DND-41 (cell line): ENCODE measurements around the gene TPK1.

Experiments used
- ATAC-seq: fragments of 200-7000 bp; cut with Tn5 transposase; 3 replicates; pipeline ENCODE4 v1.9.1; 2021; ENCODE audit warnings: low read depth; ENCODE audit not compliant: insufficient read depth
- DNase-seq: peaks from one replicate; pipeline ENCODE4 v3.0.0-alpha.2; 2020
- H2AFZ ChIP-seq: 2 replicates; pipeline ENCODE4 v1.6.0; 2012; ENCODE audit warnings: low read depth, low read length
- H3K27ac ChIP-seq: 2 replicates; pipeline ENCODE4 v1.5.1; 2012; ENCODE audit warnings: low read length, inconsistent platforms
- H3K27me3 ChIP-seq: fragments of 200-600 bp; sonication (generic); 2 replicates; pipeline ENCODE4 v1.6.0; 2012; ENCODE audit warnings: low read length, mild to moderate bottlenecking, inconsistent platforms; ENCODE audit not compliant: insufficient read depth, poor library complexity
- H3K36me3 ChIP-seq: 2 replicates; pipeline ENCODE4 v1.5.1; 2012; ENCODE audit warnings: low read length, inconsistent platforms; ENCODE audit not compliant: insufficient read depth
- H3K4me1 ChIP-seq: 2 replicates; pipeline ENCODE4 v1.5.1; 2012; ENCODE audit warnings: mild to moderate bottlenecking, low read length; ENCODE audit not compliant: insufficient read depth
- H3K4me2 ChIP-seq: 2 replicates; pipeline ENCODE4 v1.6.0; 2012; ENCODE audit warnings: mild to moderate bottlenecking, moderate library complexity, low read length, inconsistent platforms; ENCODE audit not compliant: insufficient read depth
- H3K4me3 ChIP-seq, 2 experiments: fragments of 200-600 bp in 1 of 2; shearing (Covaris generic) in 1 of 2; 2 replicates each; pipeline ENCODE4 v1.5.1; 2012 to 2016; ENCODE audit warnings: inconsistent platforms in 2 of 2, low read length in 2 of 2, mild to moderate bottlenecking in 2 of 2, low read depth in 1 of 2, moderate library complexity in 1 of 2
- H3K79me2 ChIP-seq: 2 replicates; pipeline ENCODE4 v1.6.0; 2012; ENCODE audit warnings: low read length, inconsistent platforms; ENCODE audit not compliant: insufficient read depth
- H3K9ac ChIP-seq: 2 replicates; pipeline ENCODE4 v1.6.0; 2012; ENCODE audit warnings: low read depth, mild to moderate bottlenecking, inconsistent platforms, low read length, moderate library complexity
- H3K9me3 ChIP-seq: 2 replicates; pipeline ENCODE4 v1.5.1; 2012; ENCODE audit warnings: low read length, moderate library complexity, mild to moderate bottlenecking, inconsistent platforms; ENCODE audit not compliant: insufficient read depth, severe bottlenecking
- H4K20me1 ChIP-seq: 2 replicates; pipeline ENCODE4 v1.6.0; 2012; ENCODE audit warnings: low read length; ENCODE audit not compliant: insufficient read depth
- CTCF ChIP-seq: IDR thresholded peaks from 2 replicates; pipeline ENCODE4 v1.5.1; 2012; ENCODE audit warnings: borderline replicate concordance, low read length, moderate library complexity, mild to moderate bottlenecking; ENCODE audit not compliant: poor library complexity, severe bottlenecking; ENCODE audit errors: extremely low read depth
- EZH2 ChIP-seq: IDR thresholded peaks from 3 replicates; pipeline ENCODE4 v1.6.1; 2012; ENCODE audit warnings: borderline replicate concordance, low read depth, mild to moderate bottlenecking, moderate library complexity, low read length, inconsistent platforms; ENCODE audit not compliant: severe bottlenecking

Gene TPK1

GRCh38 chr7:144835652-144836544 lies at the start of gene TPK1:
TSS of gene TPK1 (minus strand) at chr7:144836053. CDS start at chr7:144835602, 451 bp downstream.
- Histone ChIP-seq H3K4me2 (peak within 1 kb of the TSS; percentile 79), H3K4me1 (peaks cover 21% of the 10 kb centered on the region), H3K27ac (peak within 1 kb of the TSS; percentile 94), H3K9me3 (no peaks in the 10 kb centered on the region), H3K79me2 (no peaks in the 10 kb centered on the region), H3K36me3 (no peaks in the 10 kb centered on the region), H4K20me1 (no peaks in the 10 kb centered on the region), H2AFZ (peak within 1 kb of the TSS; percentile 92), H3K4me3 (peak within 1 kb of the TSS; percentile 47 to 85), H3K27me3 (no peaks in the 10 kb centered on the region), H3K9ac (peak within 1 kb of the TSS; percentile 85)
- ATAC-seq (peak; percentile 88), DNase-seq (peak; percentile 92)
- TF ChIP-seq CTCF, result no peak
- TF ChIP-seq EZH2, result no peak

- H3K27ac ChIP-seq, result no peak overlapping the region
Measured at GRCh38 chr7:144885478-144885877, 49.6 kb upstream of the TPK1 start.

GRCh38 chr7:144884896-144885295 lies 49.0 kb upstream of the TPK1 start:
- Histone ChIP-seq H2AFZ (no peak overlapping the region), H3K4me1 (no peaks in the 10 kb centered on the region), H3K27me3 (no peaks in the 10 kb centered on the region), H3K4me2 (no peak overlapping the region), H3K4me3 (no peak overlapping the region), H3K9ac (no peak overlapping the region), H3K79me2 (no peaks in the 10 kb centered on the region), H3K9me3 (no peaks in the 10 kb centered on the region), H3K36me3 (no peaks in the 10 kb centered on the region), H3K27ac (no peak overlapping the region), H4K20me1 (no peaks in the 10 kb centered on the region)
- DNase-seq (no peak), ATAC-seq (no peak)
- TF ChIP-seq EZH2, result no peak
- TF ChIP-seq CTCF, result no peak

More at GRCh38 chr7:144885478-144885877, 49.6 kb upstream of the TPK1 start:
- no peak for TF ChIP-seq CTCF
- no peak for TF ChIP-seq EZH2
- H3K36me3 ChIP-seq, result no peaks in the 10 kb centered on the region
- H3K4me2 ChIP-seq, result no peak overlapping the region
- no peak overlapping the region for H3K9ac ChIP-seq
- H3K79me2 ChIP-seq, result no peaks in the 10 kb centered on the region
- no peaks in the 10 kb centered on the region for H3K4me1 ChIP-seq
- no peak overlapping the region for H2AFZ ChIP-seq
- H3K9me3 ChIP-seq, result no peaks in the 10 kb centered on the region
- H4K20me1 ChIP-seq, result no peaks in the 10 kb centered on the region
- H3K27me3 ChIP-seq, result no peaks in the 10 kb centered on the region
- ATAC-seq (no peak), DNase-seq (no peak)
- no peak overlapping the region for H3K4me3 ChIP-seq
